Stimulated activated CD4-positive, alpha-beta T cell treated with anti-CD3 and anti-CD28 coated beads, Interleukin-1b, Interleukin-23, amount 100 ng/mL, for 24 hours (primary cell): Measurements from ENCODE around the gene TMEM272.

Experiments used
- DNase-seq, 4 experiments: peaks; one replicate each; pipeline ENCODE4 v3.0.0-alpha.2; 2020; ENCODE audit warnings: low read depth in 4 of 4, low spot score in 1 of 4

The TMEM272 gene

GRCh38 chr13:51763486-51763885 is 81.5 kb downstream of the TMEM272 start:
- DNase-seq = no peak
